Endothelial cell of umbilical vein (primary cell): Measurements from ENCODE around the gene DIS3L2. TPM values are rescaled to one million over a fixed set of nuclear protein-coding genes. Genes with fewer than 3 reads are reported as not detected.

ENCODE experiments used
- BruUV-seq: library from RNA; stranded (reverse); fragments of 400-500 nt; replicated peaks from 2 replicates; lab custom pipeline; 2021; lab: Mats Ljungman, UMichigan
- CTCF ChIA-PET: fragments of 300-600, 350-600 bp; sonication (Branson Sonifier 250); formaldehyde crosslinking; loops from one replicate; lab custom pipeline; 2021; ENCODE audit warnings: antibody characterized with exemption, inconsistent platforms; lab: Charles Lee
- POLR2A ChIA-PET: fragments of 300-600, 350-600 bp; sonication (Branson Sonifier 250); formaldehyde crosslinking; loops from one replicate; lab custom pipeline; 2021; ENCODE audit warnings: antibody characterized with exemption, inconsistent platforms; lab: Charles Lee
- DNase-seq: peaks from one replicate; pipeline ENCODE4 v3.0.0-alpha.2; 2011; ENCODE audit warnings: low read depth, low spot score
- FAIRE-seq: peaks from 2 replicates; lab custom pipeline; 2011; peaks lifted over from hg19 to GRCh38; lab: Jason Lieb, UNC
- H2AFZ ChIP-seq: 2 replicates; pipeline ENCODE4 v1.6.0; 2012; ENCODE audit warnings: low read depth, low read length, control low read depth, inconsistent platforms
- H3K27ac ChIP-seq: 2 replicates; pipeline ENCODE4 v1.5.1; 2011; ENCODE audit warnings: low read depth, mild to moderate bottlenecking, control low read depth, low read length, moderate library complexity; ENCODE audit not compliant: insufficient read depth
- H3K27me3 ChIP-seq, 2 experiments: 2 replicates each; pipeline versions ENCODE4 v1.6.0 to v1.6.1; 2011; ENCODE audit warnings: low read length in 2 of 2, mixed read lengths in 1 of 2; ENCODE audit not compliant: control insufficient read depth in 2 of 2, insufficient read depth in 2 of 2
- H3K36me3 ChIP-seq, 2 experiments: 2 replicates in 1 of 2; 3 replicates in 1 of 2; pipeline ENCODE4 v1.5.1; 2011; ENCODE audit warnings: low read length in 2 of 2, mild to moderate bottlenecking in 1 of 2, moderate library complexity in 1 of 2; ENCODE audit not compliant: control insufficient read depth in 2 of 2, insufficient read depth in 2 of 2; ENCODE audit errors: extremely low read depth in 1 of 2
- H3K4me1 ChIP-seq: 3 replicates; pipeline ENCODE4 v1.5.1; 2011; ENCODE audit warnings: mild to moderate bottlenecking, low read length; ENCODE audit not compliant: control insufficient read depth, insufficient read depth; ENCODE audit errors: extremely low read depth
- H3K4me2 ChIP-seq: 2 replicates; pipeline ENCODE4 v1.6.1; 2011; ENCODE audit warnings: low read length, control low read depth, mixed read lengths; ENCODE audit not compliant: insufficient read depth
- H3K4me3 ChIP-seq, 3 experiments: fragments of 200-600 bp in 1 of 3; sonication (generic), shearing (Covaris generic) in 1 of 3; replicated peaks in 1 of 3; 2 replicates each; pipeline ENCODE4 v1.5.1; 2011 to 2016; ENCODE audit warnings: control low read depth in 3 of 3, low read length in 3 of 3, mild to moderate bottlenecking in 2 of 3, inconsistent platforms in 1 of 3, low read depth in 1 of 3, moderate library complexity in 1 of 3; ENCODE audit not compliant: insufficient read depth in 1 of 3
- H3K79me2 ChIP-seq: 2 replicates; pipeline ENCODE4 v1.6.0; 2012; ENCODE audit warnings: low read length, inconsistent platforms; ENCODE audit not compliant: control insufficient read depth, insufficient read depth
- H3K9ac ChIP-seq: replicated peaks from 2 replicates; pipeline ENCODE3; 2011; ENCODE audit warnings: low read length, control low read depth; ENCODE audit not compliant: insufficient read depth; ENCODE audit errors: extremely low read depth
- H3K9me1 ChIP-seq: replicated peaks from 3 replicates; pipeline ENCODE4 v1.6.0; 2011; ENCODE audit warnings: mild to moderate bottlenecking, low read length; ENCODE audit not compliant: control insufficient read depth, insufficient read depth; ENCODE audit errors: extremely low read depth
- H3K9me3 ChIP-seq: replicated peaks from 2 replicates; pipeline ENCODE4 v1.5.1; 2012; ENCODE audit warnings: low read length, inconsistent platforms; ENCODE audit not compliant: control insufficient read depth, insufficient read depth
- H4K20me1 ChIP-seq: replicated peaks from 2 replicates; pipeline ENCODE3; 2011; ENCODE audit warnings: mild to moderate bottlenecking, low read length; ENCODE audit not compliant: control insufficient read depth, insufficient read depth; ENCODE audit errors: extremely low read depth
- EZH2 ChIP-seq: IDR thresholded peaks from 2 replicates; pipeline ENCODE4 v1.6.1; 2012; ENCODE audit warnings: borderline replicate concordance, low read depth, mild to moderate bottlenecking, moderate library complexity, low read length, inconsistent platforms; ENCODE audit not compliant: severe bottlenecking
- FOS ChIP-seq: IDR thresholded peaks from 2 replicates; pipeline ENCODE4 v1.6.1; 2011; ENCODE audit warnings: mild to moderate bottlenecking, low read length, moderate library complexity, borderline replicate concordance; ENCODE audit not compliant: insufficient read depth
- GATA2 ChIP-seq: IDR thresholded peaks from 2 replicates; pipeline ENCODE4 v1.7.0; 2011; ENCODE audit warnings: low read depth, mild to moderate bottlenecking, moderate library complexity, mixed read lengths, low read length; ENCODE audit not compliant: insufficient read length, insufficient read depth
- JUN ChIP-seq: IDR thresholded peaks from 2 replicates; pipeline ENCODE4 v1.6.1; 2011; ENCODE audit warnings: borderline replicate concordance, low read depth; ENCODE audit not compliant: insufficient read length, insufficient read depth
- MYC ChIP-seq: IDR thresholded peaks from one replicate; pipeline ENCODE4 v1.6.1; 2011; ENCODE audit warnings: mild to moderate bottlenecking, low read depth, low read length
- POLR2A ChIP-seq: IDR thresholded peaks from 2 replicates; pipeline ENCODE4 v1.6.1; 2012; ENCODE audit warnings: low read depth, mild to moderate bottlenecking, control low read depth, low read length
- POLR2AphosphoS5 ChIP-seq: IDR thresholded peaks from 2 replicates; pipeline ENCODE4 v1.6.1; 2012; ENCODE audit warnings: low read depth, mild to moderate bottlenecking, control low read depth, low read length, moderate library complexity; ENCODE audit not compliant: insufficient read depth
- dilution Hi-C: fragments of 300-500 bp; cut with MboI; formaldehyde crosslinking; loops from one replicate; pipeline ENCODE4 v1.15.0; 2019; ENCODE audit warnings: low sequenced_read_pairs; ENCODE audit not compliant: extremely low pct_ligation_motif_present
- intact Hi-C: fragments of 100-400 bp; cut with micrococcal nuclease; formaldehyde crosslinking; loops from one replicate; pipeline ENCODE4 v1.10.0; 2022
- polyA plus RNA-seq, 4 experiments: library from polyadenylated mRNA; depleted of rRNA in 3 of 4; stranded (reverse) in 3 of 4; unstranded in 1 of 4; fragments of >200 nt; gene quantifications; 2 replicates each; pipeline versions ENCODE4 v1.2.1 to v1.2.3, GENCODE V29; 2011 to 2012; ENCODE audit warnings: missing spikeins in 1 of 4
- total RNA-seq: library from RNA; stranded (reverse); gene quantifications from 2 replicates; pipeline ENCODE4 v1.2.3, GENCODE V29; 2021
- TF ChIP-seq, protein P1 (sequence below): IDR thresholded peaks from 2 replicates; pipeline ENCODE4 v1.6.1; 2011; ENCODE audit not compliant: insufficient read depth, insufficient read length
- TF ChIP-seq, protein P2 (sequence below), 2 donors: IDR thresholded peaks; 1 replicate in 1 of 2; 2 replicates in 1 of 2; pipeline ENCODE4 v1.5.1; 2011; ENCODE audit warnings: low read length in 2 of 2, mild to moderate bottlenecking in 2 of 2, moderate library complexity in 2 of 2, control low read depth in 1 of 2, inconsistent platforms in 1 of 2, low read depth in 1 of 2; ENCODE audit not compliant: insufficient read depth in 1 of 2; ENCODE audit errors: extremely low read depth in 1 of 2

DIS3L2 gene
- total and polyA plus RNA-seq, 2 donors (not counting 3 experiments of a cell fraction or from before 2014, with no cell fraction given) = 14.6 to 31.2 TPM

DNA sequence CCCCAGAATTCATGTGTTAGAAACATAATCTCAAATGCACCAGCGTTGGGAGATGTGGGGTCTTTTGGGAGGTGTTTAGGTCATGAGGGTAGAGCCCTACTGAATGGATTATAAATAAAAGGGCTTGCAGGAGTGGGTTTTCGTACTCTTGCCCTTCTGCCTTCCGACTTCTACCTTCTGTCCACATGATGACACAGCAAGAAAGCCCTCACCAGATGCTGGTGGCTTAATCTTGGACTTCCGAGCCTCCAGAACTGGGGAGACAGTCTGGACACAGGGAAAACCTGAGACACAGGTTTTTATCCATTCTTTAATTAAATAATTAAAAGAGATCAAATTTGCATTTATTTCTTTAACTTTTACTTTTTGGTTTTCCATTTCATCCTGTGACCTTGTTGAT, 87.8 kb downstream of the DIS3L2 start:
- no peak for TF ChIP-seq GATA2
- no peak for TF ChIP-seq FOS
- no peak for TF ChIP-seq POLR2AphosphoS5
- TF ChIP-seq MYC = no peak
- TF ChIP-seq, protein P1, sequence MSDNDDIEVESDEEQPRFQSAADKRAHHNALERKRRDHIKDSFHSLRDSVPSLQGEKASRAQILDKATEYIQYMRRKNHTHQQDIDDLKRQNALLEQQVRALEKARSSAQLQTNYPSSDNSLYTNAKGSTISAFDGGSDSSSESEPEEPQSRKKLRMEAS = no peak
- no peak for TF ChIP-seq POLR2A
- no peak for TF ChIP-seq JUN
- no peak for TF ChIP-seq EZH2
- TF ChIP-seq, protein P2, sequence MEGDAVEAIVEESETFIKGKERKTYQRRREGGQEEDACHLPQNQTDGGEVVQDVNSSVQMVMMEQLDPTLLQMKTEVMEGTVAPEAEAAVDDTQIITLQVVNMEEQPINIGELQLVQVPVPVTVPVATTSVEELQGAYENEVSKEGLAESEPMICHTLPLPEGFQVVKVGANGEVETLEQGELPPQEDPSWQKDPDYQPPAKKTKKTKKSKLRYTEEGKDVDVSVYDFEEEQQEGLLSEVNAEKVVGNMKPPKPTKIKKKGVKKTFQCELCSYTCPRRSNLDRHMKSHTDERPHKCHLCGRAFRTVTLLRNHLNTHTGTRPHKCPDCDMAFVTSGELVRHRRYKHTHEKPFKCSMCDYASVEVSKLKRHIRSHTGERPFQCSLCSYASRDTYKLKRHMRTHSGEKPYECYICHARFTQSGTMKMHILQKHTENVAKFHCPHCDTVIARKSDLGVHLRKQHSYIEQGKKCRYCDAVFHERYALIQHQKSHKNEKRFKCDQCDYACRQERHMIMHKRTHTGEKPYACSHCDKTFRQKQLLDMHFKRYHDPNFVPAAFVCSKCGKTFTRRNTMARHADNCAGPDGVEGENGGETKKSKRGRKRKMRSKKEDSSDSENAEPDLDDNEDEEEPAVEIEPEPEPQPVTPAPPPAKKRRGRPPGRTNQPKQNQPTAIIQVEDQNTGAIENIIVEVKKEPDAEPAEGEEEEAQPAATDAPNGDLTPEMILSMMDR (IDR thresholded peaks at IDR 0.05; ENCODE audit: extremely low read depth in 1 of 2, insufficient read depth in 1 of 2, low read depth in 1 of 2, low read length in 2 of 2) = no peak
- FAIRE-seq (no peak), DNase-seq (no peak)
- H3K36me3 ChIP-seq = no peaks in the 10 kb centered on the region
- H3K27ac ChIP-seq = no peak overlapping the region
- H3K9ac ChIP-seq = no peak overlapping the region
- dilution Hi-C loops (no loop called here), intact Hi-C loops (no loop called here)
- H3K9me1 ChIP-seq = no peaks in the 10 kb centered on the region
- CTCF ChIA-PET = no interaction called here
- no peaks in the 10 kb centered on the region for H4K20me1 ChIP-seq
- no peaks in the 10 kb centered on the region for H3K4me1 ChIP-seq
- H3K4me2 ChIP-seq = no peak overlapping the region
- no peaks in the 10 kb centered on the region for H3K79me2 ChIP-seq
- no TSS peak for BruUV-seq
- H3K27me3 ChIP-seq = no peaks in the 10 kb centered on the region
- no peak overlapping the region for H2AFZ ChIP-seq
- H3K4me3 ChIP-seq = no peak overlapping the region
- H3K9me3 ChIP-seq = no peaks in the 10 kb centered on the region
- POLR2A ChIA-PET = no interaction called here
